ENCODE data around the gene MYH8. TPM values are rescaled to one million over a fixed set of nuclear protein-coding genes. Genes with fewer than 3 reads are reported as not detected.
A peak's percentile ranks its signal among the peaks of the same experiment; 100 is the strongest.

MYH8 gene
- total and polyA plus RNA-seq, 2 of the 13 experiments (the other 11 are each of a cell fraction or from before 2014, with no cell fraction given): not detected

- TF ChIP-seq BATF2 (CRISPR knock-in tag; IDR thresholded peaks at IDR 0.05): no peak
- peak; percentile 68; the same call in 1 of the 2 replicates for TF ChIP-seq SOX5 (CRISPR knock-in tag; IDR thresholded peaks at IDR 0.05; ENCODE audit: borderline replicate concordance)
- no peak for TF ChIP-seq EED (CRISPR knock-in tag; IDR thresholded peaks at IDR 0.05)
- TF ChIP-seq ZBTB25 (CRISPR knock-in tag; IDR thresholded peaks at IDR 0.05): 0 out of 2 replicates have a peak, but pooled peaks have one; percentile 15
- no peak for TF ChIP-seq SMARCC2 (IDR thresholded peaks at IDR 0.05)
- TF ChIP-seq SIX4 (CRISPR knock-in tag; IDR thresholded peaks at IDR 0.05): no peak
- TF ChIP-seq ARID3A (IDR thresholded peaks at IDR 0.05; ENCODE audit: low read depth, low read length): peak; percentile 83
- TF ChIP-seq RBM22 (optimal IDR thresholded peaks at IDR 0.05; ENCODE audit: low read length): no peak
- peak; percentile 34; the same call in 1 of the 2 replicates for TF ChIP-seq CHD4 (IDR thresholded peaks at IDR 0.05; ENCODE audit: borderline replicate concordance, low read length)
- no peak for TF ChIP-seq ATRX (CRISPR knock-in tag; IDR thresholded peaks at IDR 0.05; ENCODE audit: borderline replicate concordance)
- no peak for TF ChIP-seq BRF2 (CRISPR knock-in tag; IDR thresholded peaks at IDR 0.05)
- no peak; the same call in 1 of the 2 replicates for TF ChIP-seq HOXA9 (CRISPR knock-in tag; IDR thresholded peaks at IDR 0.05; ENCODE audit: borderline replicate concordance)
- no peak for TF ChIP-seq ZBTB43 (CRISPR knock-in tag; conservative IDR thresholded peaks at IDR 0.05)
- no peak for TF ChIP-seq ZNF691 (CRISPR knock-in tag; IDR thresholded peaks at IDR 0.05; ENCODE audit: borderline replicate concordance, low read depth)
- peak; percentile 77 to 87; a peak in 3 of 4 replicates for TF ChIP-seq EP300 (IDR thresholded peaks at IDR 0.05; ENCODE audit: low read depth in 2 of 2, low read length in 2 of 2)
- TF ChIP-seq EP300 (CRISPR knock-in tag; IDR thresholded peaks at IDR 0.05; ENCODE audit: borderline replicate concordance): peak; percentile 50; the same call in 1 of the 2 replicates
- TF ChIP-seq ASH2L (IDR thresholded peaks at IDR 0.05; ENCODE audit: insufficient read length, low read depth, low read length): peak; percentile 95
- TF ChIP-seq EHMT2 (IDR thresholded peaks at IDR 0.05; ENCODE audit: borderline replicate concordance, low read depth, low read length): peak; percentile 64; the same call in 1 of the 2 replicates
- no peak for TF ChIP-seq NR1H2 (CRISPR knock-in tag; IDR thresholded peaks at IDR 0.05; ENCODE audit: borderline replicate concordance, low read depth)
- TF ChIP-seq MED1 (CRISPR knock-in tag; IDR thresholded peaks at IDR 0.05): peak; percentile 70
- no peak for TF ChIP-seq LCORL (IDR thresholded peaks at IDR 0.05)
- peak; percentile 77; the same call in 1 of the 2 replicates for TF ChIP-seq LCORL (CRISPR knock-in tag; IDR thresholded peaks at IDR 0.05)
Measured at GRCh38 chr17:10447026-10447931, 25.5 kb upstream of the MYH8 start (continued).

Data from HepG2 (cell line).